NCI-H2107 (cell line): Measurements from ENCODE around the gene CFLAR.
"Not testable (repeated sequence)": the region's sequence is repeated elsewhere in the genome, so short reads cannot be mapped to it uniquely, and the experiment has no call there.

Experiments
- DNase-seq: peaks from one replicate; lab custom pipeline; 2025; lab: John Stamatoyannopoulos, UW

CFLAR gene

GRCh38 chr2:201118961-201119854 lies 3.2 kb downstream of the CFLAR start:
- DNase-seq: no peak

DNA sequence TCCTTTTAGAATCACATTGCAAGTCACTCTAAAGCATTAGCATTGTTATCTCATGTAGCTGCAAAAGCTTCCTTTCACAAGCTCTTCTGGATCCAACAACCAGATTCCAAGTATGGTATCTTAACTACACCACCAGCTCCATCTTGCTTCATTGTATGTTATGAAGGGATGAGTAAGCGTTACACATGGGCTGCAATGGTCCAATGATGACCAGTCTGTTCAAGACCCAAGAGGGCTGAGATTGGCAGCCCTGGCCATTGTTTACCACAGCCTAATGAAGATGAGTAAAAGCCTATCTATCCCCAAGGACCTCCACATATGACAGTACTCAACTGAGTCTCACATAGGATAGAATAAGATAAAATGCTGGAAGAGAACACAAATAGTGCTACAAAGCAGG lies 6.3 kb downstream of the CFLAR start:
- no peak for DNase-seq

DNA sequence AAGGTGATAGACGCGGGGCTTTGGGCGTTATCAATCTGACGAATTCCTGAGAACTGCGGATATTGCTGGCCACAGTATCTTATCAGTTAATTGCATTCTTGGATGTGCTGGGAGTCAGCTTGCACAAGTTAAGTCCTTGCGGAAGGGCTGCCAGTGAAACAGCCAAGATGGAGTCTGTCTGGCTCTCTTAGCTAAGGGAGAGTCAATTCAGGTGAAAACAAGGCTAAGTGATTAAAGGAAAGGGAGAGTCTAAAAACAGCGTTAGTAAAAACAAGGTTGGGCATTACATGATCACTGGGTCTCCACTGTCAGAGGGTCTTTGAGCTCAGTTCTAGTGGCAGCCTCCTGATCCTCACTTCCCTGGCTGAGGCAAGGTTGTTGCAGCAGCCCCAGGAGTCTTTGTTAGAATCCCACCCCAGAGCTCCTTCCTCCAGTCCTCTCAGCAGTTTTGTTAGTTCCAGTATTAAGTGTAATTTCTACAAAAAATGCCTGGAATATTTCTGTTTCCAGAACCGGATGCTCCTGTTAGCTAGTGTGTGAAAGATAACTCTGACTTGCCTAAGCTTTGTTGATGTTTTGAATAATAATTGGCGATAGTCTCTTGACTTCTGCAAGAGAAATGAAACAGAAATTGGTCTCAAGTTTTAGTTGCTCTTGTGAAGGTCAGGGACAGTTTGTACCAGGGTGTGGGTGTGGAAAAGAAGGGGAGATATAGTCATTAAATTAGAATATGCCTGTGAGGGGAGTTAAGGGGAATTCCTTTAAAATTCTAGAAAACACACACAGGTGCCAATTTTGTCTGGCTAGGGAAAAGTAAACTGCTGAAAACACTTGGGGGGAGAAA lies 10.6 kb downstream of the CFLAR start:
- no peak for DNase-seq

- DNase-seq: no peak
These were observed 11.2 kb downstream of the CFLAR start for GRCh38 chr2:201127152-201127511.

GRCh38 chr2:201127570-201127969 lies 11.6 kb downstream of the CFLAR start:
- no peak for DNase-seq

- no peak for DNase-seq
These were observed 12.1 kb downstream of the CFLAR start for GRCh38 chr2:201128033-201128432.

GRCh38 chr2:201128933-201129505 lies 13.1 kb downstream of the CFLAR start:
- no peak for DNase-seq

DNA sequence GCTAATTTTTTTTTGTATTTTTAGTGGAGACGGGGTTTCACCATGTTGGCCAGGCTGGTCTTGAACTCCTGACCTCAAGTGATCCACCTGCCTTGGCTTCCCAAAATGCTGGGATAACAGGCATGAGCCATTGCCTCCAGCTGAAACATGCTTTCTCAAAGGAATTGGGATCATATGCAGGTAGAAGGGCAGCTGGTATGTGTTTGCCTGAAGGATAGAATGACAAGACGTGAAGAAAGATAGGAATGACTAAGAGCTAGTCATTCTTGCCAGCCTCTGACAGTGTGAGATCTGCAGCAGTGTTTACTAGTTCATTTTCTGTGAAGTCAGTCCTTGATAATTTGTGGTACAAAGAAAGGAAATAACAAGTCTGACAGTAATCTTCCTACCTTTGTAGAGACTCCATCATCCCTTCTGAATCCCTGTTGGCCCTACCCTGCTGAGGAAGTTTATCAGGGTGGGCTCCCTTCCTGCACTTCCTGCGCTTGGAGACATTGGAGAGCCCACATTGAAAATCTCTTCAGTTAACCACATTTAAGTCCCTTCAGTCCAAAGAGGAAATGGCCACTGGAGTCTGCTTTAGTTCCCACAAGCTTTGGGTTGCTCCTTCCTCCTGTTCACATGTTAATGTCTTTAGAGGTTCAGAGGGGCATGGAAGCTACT lies 14.7 kb downstream of the CFLAR start:
- no peak for DNase-seq

DNA sequence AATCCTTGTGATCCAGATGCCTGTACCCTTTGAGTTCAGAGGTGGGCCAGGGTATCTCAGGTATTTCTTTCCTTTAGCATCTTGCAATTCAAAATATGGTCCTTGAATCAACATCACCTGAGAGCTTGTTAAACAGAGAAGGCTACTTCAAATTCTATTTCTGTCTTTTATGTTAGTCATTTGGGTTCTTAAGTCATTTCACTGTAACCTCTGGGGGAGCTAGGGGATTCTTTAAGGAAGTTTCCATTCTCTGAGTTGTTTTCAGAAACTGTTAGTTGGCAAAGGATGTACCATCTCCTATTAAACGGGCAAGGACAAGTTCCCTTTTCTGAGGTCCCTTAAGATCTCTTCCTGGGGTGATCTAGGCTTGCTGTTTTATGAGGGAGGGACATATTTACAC lies 16.6 kb downstream of the CFLAR start:
- no peak for DNase-seq

DNA sequence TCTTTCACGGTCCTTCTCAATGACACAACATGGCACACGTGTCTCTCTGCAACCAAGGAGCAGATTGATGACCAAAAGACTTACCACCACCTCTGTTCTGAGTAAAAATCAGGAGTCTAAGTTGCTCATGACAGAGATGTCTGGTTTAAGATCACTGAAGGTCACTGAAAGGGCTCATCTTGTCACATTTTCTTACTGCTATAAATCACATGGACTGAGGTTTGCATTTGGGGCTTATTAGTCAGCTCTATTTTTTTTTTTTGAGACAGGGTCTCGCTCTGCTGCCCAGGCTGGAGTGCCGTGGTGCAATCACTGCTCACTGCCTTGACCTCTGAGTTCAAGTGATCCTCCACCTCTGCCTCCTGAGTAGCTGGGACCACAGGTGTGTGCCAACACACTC lies 19.4 kb downstream of the CFLAR start:
- no peak for DNase-seq

DNA sequence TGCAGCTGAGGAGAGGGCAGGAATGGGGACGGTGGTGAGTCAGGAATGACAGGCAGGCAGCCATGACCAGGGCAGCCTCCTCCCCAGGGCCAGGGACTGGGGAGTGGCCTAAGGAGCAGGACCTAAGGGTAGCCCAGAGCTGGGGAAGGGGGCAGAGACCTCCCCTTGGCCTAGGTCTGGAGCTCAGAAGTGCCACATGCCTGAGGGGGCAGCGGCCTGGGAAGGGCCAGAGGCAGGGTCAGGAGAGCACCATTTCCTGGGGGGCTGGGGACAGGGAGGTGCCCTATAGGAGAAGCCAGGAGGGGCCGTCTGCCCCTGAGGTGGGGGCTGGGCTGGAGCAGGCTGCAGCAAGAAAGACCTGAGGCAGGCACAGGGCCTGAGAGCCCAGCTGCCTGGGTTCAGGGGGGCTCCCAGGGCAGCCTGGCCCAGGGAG lies 20.9 kb downstream of the CFLAR start:
- no peak for DNase-seq

- no peak for DNase-seq
These were observed 21.8 kb downstream of the CFLAR start for GRCh38 chr2:201137505-201138400.

GRCh38 chr2:201138401-201138970 lies 22.5 kb downstream of the CFLAR start:
- no peak for DNase-seq

DNA sequence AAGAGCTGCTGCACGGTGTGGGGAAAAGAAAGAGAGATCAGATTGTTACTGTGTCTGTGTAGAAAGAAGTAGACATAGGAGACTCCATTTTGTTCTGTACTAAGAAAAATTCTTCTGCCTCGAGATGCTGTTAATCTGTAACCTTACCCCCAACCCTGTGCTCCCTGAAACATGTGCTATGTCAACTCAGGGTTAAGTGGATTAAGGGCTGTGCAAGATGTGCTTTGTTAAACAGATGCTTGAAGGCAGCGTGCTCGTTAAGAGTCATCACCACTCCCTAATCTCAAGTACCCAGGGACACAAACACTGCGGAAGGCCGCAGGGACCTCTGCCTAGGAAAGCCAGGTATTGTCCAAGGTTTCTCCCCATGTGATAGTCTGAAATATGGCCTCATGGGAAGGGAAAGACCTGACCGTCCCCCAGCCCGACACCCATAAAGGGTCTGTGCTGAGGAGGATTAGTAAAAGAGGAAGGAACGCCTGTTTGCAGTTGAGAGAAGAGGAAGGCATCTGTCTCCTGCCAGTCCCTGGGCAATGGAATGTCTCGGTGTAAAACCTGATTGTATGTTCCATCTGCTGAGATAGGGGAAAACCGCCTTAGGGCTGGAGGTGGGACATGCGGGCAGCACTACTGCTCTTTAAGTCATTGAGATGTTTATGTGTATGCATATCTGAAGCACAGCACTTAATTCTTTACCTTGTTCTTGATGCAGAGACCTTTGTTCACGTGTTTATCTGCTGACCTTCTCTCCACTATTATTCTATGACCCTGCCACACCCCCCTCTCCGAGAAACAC lies 23.2 kb downstream of the CFLAR start:
- not testable (repeated sequence) for DNase-seq

DNA sequence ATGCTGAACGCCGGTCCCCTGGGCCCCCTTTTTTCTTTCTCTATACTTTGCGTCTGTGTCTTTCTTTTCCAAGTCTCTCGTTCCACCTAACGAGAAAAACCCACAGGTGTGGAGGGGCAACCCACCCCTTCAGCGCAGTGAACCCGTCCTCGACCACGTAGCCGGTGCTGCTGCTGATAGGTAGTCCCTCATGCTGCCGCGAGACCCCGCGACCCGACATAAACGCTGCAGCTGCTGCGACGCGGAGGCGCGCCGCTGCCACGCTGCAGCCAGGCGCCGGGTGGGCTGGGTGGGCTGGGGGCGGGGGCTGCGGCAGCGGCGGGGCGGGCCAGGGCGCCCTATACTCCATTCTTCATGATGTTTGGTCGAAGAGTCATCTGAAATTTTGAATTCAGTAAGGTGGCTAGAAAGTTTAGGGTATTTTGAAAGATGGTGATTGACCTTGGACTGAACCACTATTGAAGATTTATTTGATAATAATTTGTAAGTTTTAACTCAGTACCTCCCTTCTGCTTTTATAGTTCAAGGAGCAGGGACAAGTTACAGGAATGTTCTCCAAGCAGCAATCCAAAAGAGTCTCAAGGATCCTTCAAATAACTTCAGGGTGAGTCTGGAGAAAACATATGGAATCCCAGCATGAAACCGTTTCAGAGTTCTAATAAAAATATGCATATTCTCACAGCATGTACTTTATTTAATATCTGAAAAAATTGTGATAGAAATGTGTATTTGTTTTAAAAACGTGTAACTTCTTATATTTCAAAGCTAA lies 24.1 kb downstream of the CFLAR start:
- no peak for DNase-seq

- no peak for DNase-seq
These were observed 28.4 kb downstream of the CFLAR start for GRCh38 chr2:201144101-201145051.

DNA sequence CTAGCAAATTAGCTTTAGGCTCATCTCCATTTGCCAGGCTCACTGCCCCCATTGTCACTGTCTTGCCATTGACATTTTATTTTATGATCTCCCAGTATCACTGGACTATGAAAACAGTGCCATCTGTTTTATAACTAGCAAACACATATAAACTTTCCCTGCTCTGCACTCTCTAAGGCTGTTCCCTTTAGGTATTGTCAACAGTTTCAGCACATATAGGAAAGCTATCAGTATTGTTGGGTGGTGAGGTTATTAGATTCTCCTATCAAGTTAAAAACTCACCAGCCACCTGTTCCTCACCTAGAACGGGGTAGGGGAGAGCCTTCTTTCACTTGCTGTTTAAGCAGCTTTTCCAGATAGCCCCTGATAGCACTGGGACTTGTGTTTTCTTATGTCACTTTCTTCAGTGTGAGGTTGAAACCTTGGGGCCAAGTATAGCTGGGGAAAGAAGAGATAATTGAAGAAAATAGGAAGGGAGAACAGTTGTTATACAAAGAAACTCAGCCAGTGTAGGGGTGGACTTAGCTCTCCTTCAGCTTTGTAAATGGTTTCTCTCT lies 32.5 kb downstream of the CFLAR start:
- no peak for DNase-seq
